Left cardiac atrium (tissue), 2 donors: ENCODE data around the gene KRT222. TPM values are rescaled to one million over a fixed set of nuclear protein-coding genes. Genes with fewer than 3 reads are reported as not detected.

ENCODE experiments used
- total RNA-seq, 2 donors: library from RNA; stranded (reverse); fragmentation: NEBNext Ultra II Directional; extraction: Animal tissue kit (Norgen Biotek cat#: 25700); gene quantifications; one replicate each; pipeline ENCODE4 v1.2.1, GENCODE V29; 2021
- donor health status: DM: no; HTN: yes; CAD: no; lungs with severe emphysema.
- donor health status: DM: yes; HTN: yes; CAD: no.

Gene KRT222
- total RNA-seq, 2 donors from 2014 or later = 1.3 TPM; not detected in 1

Other genes with a start within 250 kb of the KRT222 start
- 1 to 10 TPM in 1 of 2 donors, under 1 TPM in 1; 0.47 to 4.2 TPM for gene TOP2A, start 247.3 kb downstream of the KRT222 start, total RNA-seq
- 100 to 1,000 TPM; 443 to 470 TPM for gene IGFBP4, start 221.7 kb downstream of the KRT222 start, total RNA-seq
- gene TNS4, start 163.6 kb downstream of the KRT222 start, total RNA-seq = not detected
- under 1 TPM; 0.29 to 0.53 TPM for gene CCR7, start 99.7 kb downstream of the KRT222 start, total RNA-seq
- gene SMARCE1, start 17.4 kb downstream of the KRT222 start, total RNA-seq = 10 to 100 TPM; 62.2 to 68.9 TPM
- not detected for gene KRT24, start 38.6 kb upstream of the KRT222 start, total RNA-seq
- not detected for gene KRT25, start 90.2 kb upstream of the KRT222 start, total RNA-seq
- not detected for gene KRT26, start 107.0 kb upstream of the KRT222 start, total RNA-seq
- not detected for gene KRT27, start 117.4 kb upstream of the KRT222 start, total RNA-seq
- not detected for gene KRT28, start 134.8 kb upstream of the KRT222 start, total RNA-seq
- 10 to 100 TPM; 57.0 to 68.8 TPM for gene KRT10, start 157.4 kb upstream of the KRT222 start, total RNA-seq
- not detected for gene KRT12, start 202.0 kb upstream of the KRT222 start, total RNA-seq
- not detected for gene KRT20, start 220.1 kb upstream of the KRT222 start, total RNA-seq